ENCODE measurements around the gene FADS2. TPM values are rescaled to one million over a fixed set of nuclear protein-coding genes. Genes with fewer than 3 reads are reported as not detected.

The FADS2 gene
- polyA plus RNA-seq, 1 donor (not counting 4 experiments of a cell fraction or from before 2014, with no cell fraction given) = 196 TPM

DNA sequence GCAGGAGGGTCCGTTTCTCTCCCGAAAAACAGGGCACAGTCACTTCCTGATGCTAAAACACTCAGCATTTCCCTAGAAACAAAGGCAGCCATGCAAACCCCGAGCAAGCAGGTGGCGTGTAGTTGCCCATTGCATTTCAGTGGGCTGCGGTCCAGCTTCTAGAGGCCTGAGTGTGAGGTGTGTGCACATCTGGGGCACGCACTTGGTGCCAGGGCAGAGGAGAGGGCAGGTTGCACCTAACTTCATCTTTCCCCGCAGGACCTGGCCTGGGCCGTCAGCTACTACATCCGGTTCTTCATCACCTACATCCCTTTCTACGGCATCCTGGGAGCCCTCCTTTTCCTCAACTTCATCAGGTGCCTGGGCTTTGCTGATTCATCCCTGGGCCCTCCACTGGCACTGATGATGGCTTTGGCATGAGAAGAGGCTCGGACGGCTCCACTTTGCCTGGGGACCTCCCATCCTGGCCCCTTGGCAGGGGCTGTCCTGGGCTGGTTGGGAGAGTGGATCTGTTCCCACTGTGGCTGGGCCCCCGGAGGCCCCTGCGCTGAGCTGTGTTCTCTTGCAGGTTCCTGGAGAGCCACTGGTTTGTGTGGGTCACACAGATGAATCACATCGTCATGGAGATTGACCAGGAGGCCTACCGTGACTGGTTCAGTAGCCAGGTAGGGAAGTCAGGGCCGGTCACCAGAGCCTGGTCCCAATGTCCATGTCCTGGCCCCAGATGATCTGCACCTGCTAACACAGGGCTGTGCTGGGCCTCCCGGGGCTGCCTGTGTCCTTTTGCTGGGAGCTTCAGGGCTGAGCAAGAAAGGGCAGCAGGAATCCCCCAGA is 34.8 kb downstream of the FADS2 start:
- FAIRE-seq (no peak), DNase-seq (ENCODE audit: low read depth, low spot score) (no peak)
- H4K20me1 ChIP-seq (ENCODE audit: control insufficient read depth, extremely low read depth, insufficient read depth, low read length) = peaks cover 3% of the 10 kb centered on the region
- no peak overlapping the region for H3K4me3 ChIP-seq (ENCODE audit: control insufficient read depth in 2 of 3, extremely low read depth in 1 of 3, insufficient read depth in 2 of 3, low read depth in 1 of 3, low read length in 3 of 3)
- peaks cover 11 to 27% of the 10 kb centered on the region in 2 experiments for H3K36me3 ChIP-seq (ENCODE audit: control insufficient read depth in 2 of 2, extremely low read depth in 1 of 2, insufficient read depth in 2 of 2, low read length in 2 of 2)
- H3K27ac ChIP-seq (ENCODE audit: control insufficient read depth, insufficient read depth, low read length) = no peak overlapping the region
- H3K4me2 ChIP-seq (ENCODE audit: control insufficient read depth, extremely low read depth, insufficient read depth, low read depth, low read length) = no peak overlapping the region
- no peaks in the 10 kb centered on the region for H3K79me2 ChIP-seq (ENCODE audit: control insufficient read depth, insufficient read depth, low read length)
- peaks cover 11% of the 10 kb centered on the region for H3K4me1 ChIP-seq (ENCODE audit: control insufficient read depth, extremely low read depth, insufficient read depth, low read length)
- H2AFZ ChIP-seq (ENCODE audit: control insufficient read depth, low read length) = no peak overlapping the region
- TF ChIP-seq EZH2 (IDR thresholded peaks at IDR 0.05; ENCODE audit: low read length) = no peak
- TF ChIP-seq, protein P1, sequence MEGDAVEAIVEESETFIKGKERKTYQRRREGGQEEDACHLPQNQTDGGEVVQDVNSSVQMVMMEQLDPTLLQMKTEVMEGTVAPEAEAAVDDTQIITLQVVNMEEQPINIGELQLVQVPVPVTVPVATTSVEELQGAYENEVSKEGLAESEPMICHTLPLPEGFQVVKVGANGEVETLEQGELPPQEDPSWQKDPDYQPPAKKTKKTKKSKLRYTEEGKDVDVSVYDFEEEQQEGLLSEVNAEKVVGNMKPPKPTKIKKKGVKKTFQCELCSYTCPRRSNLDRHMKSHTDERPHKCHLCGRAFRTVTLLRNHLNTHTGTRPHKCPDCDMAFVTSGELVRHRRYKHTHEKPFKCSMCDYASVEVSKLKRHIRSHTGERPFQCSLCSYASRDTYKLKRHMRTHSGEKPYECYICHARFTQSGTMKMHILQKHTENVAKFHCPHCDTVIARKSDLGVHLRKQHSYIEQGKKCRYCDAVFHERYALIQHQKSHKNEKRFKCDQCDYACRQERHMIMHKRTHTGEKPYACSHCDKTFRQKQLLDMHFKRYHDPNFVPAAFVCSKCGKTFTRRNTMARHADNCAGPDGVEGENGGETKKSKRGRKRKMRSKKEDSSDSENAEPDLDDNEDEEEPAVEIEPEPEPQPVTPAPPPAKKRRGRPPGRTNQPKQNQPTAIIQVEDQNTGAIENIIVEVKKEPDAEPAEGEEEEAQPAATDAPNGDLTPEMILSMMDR (optimal IDR thresholded peaks at IDR 0.05 in 1 of 3, IDR thresholded peaks at IDR 0.05 in 1 of 3, conservative IDR thresholded peaks at IDR 0.05 in 1 of 3; ENCODE audit: extremely low read depth in 1 of 3, insufficient read depth in 2 of 3, low read length in 3 of 3) = no peak
- no peaks in the 10 kb centered on the region for H3K9me1 ChIP-seq (ENCODE audit: control insufficient read depth, extremely low read depth, insufficient read depth, low read length)
- no peaks in the 10 kb centered on the region for H3K9me3 ChIP-seq (ENCODE audit: control insufficient read depth, low read depth, low read length)
- no peaks in the 10 kb centered on the region for H3K27me3 ChIP-seq (ENCODE audit: control insufficient read depth, extremely low read depth, insufficient read depth, low read length)
- no peak overlapping the region for H3K9ac ChIP-seq (ENCODE audit: control insufficient read depth, extremely low read depth, insufficient read depth, low read length)
- dilution Hi-C loops (cut with MboI; ENCODE audit: extremely low pct_ligation_motif_present, low sequenced_read_pairs) = no loop called here

DNA sequence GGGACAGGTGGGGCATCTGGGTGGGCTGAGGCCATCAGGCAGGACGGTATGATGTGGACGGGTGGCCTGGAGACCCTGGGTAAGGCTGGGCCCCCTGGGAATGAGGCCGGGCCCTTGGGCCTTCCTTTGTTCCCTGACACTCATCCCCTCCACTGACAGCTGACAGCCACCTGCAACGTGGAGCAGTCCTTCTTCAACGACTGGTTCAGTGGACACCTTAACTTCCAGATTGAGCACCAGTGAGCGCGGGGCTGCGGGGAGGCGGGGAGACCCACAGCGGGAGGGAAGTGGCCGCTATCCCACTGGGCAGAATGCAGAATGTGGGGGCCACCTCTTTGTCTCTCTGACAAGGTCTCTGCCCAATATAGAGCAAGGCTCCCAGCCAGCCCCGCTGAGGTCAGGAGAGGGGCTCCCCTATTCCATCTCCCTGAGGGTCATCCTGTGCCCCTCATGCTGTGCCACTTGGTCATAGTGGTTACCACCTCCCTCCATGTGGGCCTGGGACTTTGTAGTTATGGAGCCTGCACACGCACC is 35.5 kb downstream of the FADS2 start:
- Histone ChIP-seq H2AFZ (ENCODE audit: control insufficient read depth, low read length) (no peak overlapping the region), H4K20me1 (ENCODE audit: control insufficient read depth, extremely low read depth, insufficient read depth, low read length) (peaks cover 3% of the 10 kb centered on the region), H3K79me2 (ENCODE audit: control insufficient read depth, insufficient read depth, low read length) (no peaks in the 10 kb centered on the region), H3K9me1 (ENCODE audit: control insufficient read depth, extremely low read depth, insufficient read depth, low read length) (no peaks in the 10 kb centered on the region), H3K4me3 (ENCODE audit: control insufficient read depth in 2 of 3, extremely low read depth in 1 of 3, insufficient read depth in 2 of 3, low read depth in 1 of 3, low read length in 3 of 3) (no peak overlapping the region), H3K4me2 (ENCODE audit: control insufficient read depth, extremely low read depth, insufficient read depth, low read depth, low read length) (no peak overlapping the region), H3K36me3 (ENCODE audit: control insufficient read depth in 2 of 2, extremely low read depth in 1 of 2, insufficient read depth in 2 of 2, low read length in 2 of 2) (peaks cover 11 to 27% of the 10 kb centered on the region in 2 experiments), H3K9ac (ENCODE audit: control insufficient read depth, extremely low read depth, insufficient read depth, low read length) (no peak overlapping the region), H3K27ac (ENCODE audit: control insufficient read depth, insufficient read depth, low read length) (no peak overlapping the region), H3K4me1 (ENCODE audit: control insufficient read depth, extremely low read depth, insufficient read depth, low read length) (peaks cover 11% of the 10 kb centered on the region), H3K9me3 (ENCODE audit: control insufficient read depth, low read depth, low read length) (no peaks in the 10 kb centered on the region), H3K27me3 (ENCODE audit: control insufficient read depth, extremely low read depth, insufficient read depth, low read length) (no peaks in the 10 kb centered on the region)
- DNase-seq (ENCODE audit: low read depth, low spot score) (no peak), FAIRE-seq (no peak)
- TF ChIP-seq, protein P1 (optimal IDR thresholded peaks at IDR 0.05 in 1 of 3, IDR thresholded peaks at IDR 0.05 in 1 of 3, conservative IDR thresholded peaks at IDR 0.05 in 1 of 3; ENCODE audit: extremely low read depth in 1 of 3, insufficient read depth in 2 of 3, low read length in 3 of 3) = no peak
- no peak for TF ChIP-seq EZH2 (IDR thresholded peaks at IDR 0.05; ENCODE audit: low read length)
- dilution Hi-C loops (cut with MboI; ENCODE audit: extremely low pct_ligation_motif_present, low sequenced_read_pairs) = no loop called here
